Sigmoid colon (tissue), 7 donors: Measurements from ENCODE around the gene LGALS8. TPM values are rescaled to one million over a fixed set of nuclear protein-coding genes. Genes with fewer than 3 reads are reported as not detected.

Experiments used
- DNase-seq: peaks from one replicate; pipeline ENCODE4 v3.0.0-alpha.2; 2019
- H3K27ac ChIP-seq, 4 donors: fragments of 200-600 bp; sonication (generic); one replicate each; pipeline ENCODE4 v1.5.1; 2016 to 2019; ENCODE audit warnings: mild to moderate bottlenecking in 1 of 4
- H3K27me3 ChIP-seq, 3 donors: fragments of 200-600 bp; sonication (generic); one replicate each; pipeline ENCODE4 v1.5.1; 2019; ENCODE audit warnings: mild to moderate bottlenecking in 1 of 3
- H3K36me3 ChIP-seq, 4 donors: fragments of 200-600 bp; sonication (generic); one replicate each; pipeline ENCODE4 v1.5.1; 2016 to 2019
- H3K4me1 ChIP-seq, 4 donors: fragments of 200-600 bp; sonication (generic); one replicate each; pipeline ENCODE4 v1.5.1; 2017 to 2019
- H3K4me3 ChIP-seq, 4 donors: fragments of 200-600 bp; sonication (generic); one replicate each; pipeline ENCODE4 v1.5.1; 2017 to 2019; ENCODE audit warnings: mild to moderate bottlenecking in 2 of 4, moderate library complexity in 1 of 4
- H3K9me3 ChIP-seq, 4 donors: fragments of 200-600 bp in 3 of 4; sonication (generic) in 3 of 4; one replicate each; pipeline versions ENCODE4 v1.5.1 to v1.6.1; 2013 to 2019
- EP300 ChIP-seq, 4 donors: sonication (generic); formaldehyde crosslinking; IDR thresholded peaks; one replicate each; pipeline ENCODE4 v1.6.1; 2017; ENCODE audit warnings: antibody characterized with exemption in 4 of 4
- POLR2A ChIP-seq, 2 donors: fragments of 450-650 bp; IDR thresholded peaks; one replicate each; pipeline ENCODE4 v1.6.1; 2016; ENCODE audit warnings: antibody characterized with exemption in 2 of 2, mild to moderate bottlenecking in 2 of 2, moderate library complexity in 2 of 2
- POLR2AphosphoS5 ChIP-seq, 4 donors: sonication (generic); formaldehyde crosslinking; IDR thresholded peaks; one replicate each; pipeline ENCODE4 v1.6.1; 2017; ENCODE audit warnings: antibody characterized with exemption in 4 of 4
- WGBS, 2 donors: extraction: QIAGEN DNeasy Blood & Tissue Kit; methylation state at CpG; one replicate each; pipeline ENCODE4 v1.1.7; 2013; 5-methylcytosine and 5-hydroxymethylcytosine counted together
- intact Hi-C: fragments of 100-400 bp; cut with DNase I; formaldehyde crosslinking; loops from one replicate; pipeline ENCODE4 v1.15.1; 2023
- polyA plus RNA-seq, 3 donors: library from polyadenylated mRNA; stranded (reverse); fragments of 200-250 nt; gene quantifications; one replicate each; pipeline ENCODE4 v1.2.3, GENCODE V29; 2013
- total RNA-seq, 4 donors: library from RNA; depleted of rRNA; stranded (reverse); fragments of >200 nt; gene quantifications; one replicate each; pipeline ENCODE4 v1.1.0, GENCODE V29; 2016
- TF ChIP-seq, protein P1 (sequence below), 4 experiments: fragments of 450-650 bp in 3 of 4; fragments of 200-600 bp in 1 of 4; IDR thresholded peaks; one replicate each; pipeline ENCODE4 v1.5.1; 2016 to 2019; ENCODE audit warnings: antibody characterized with exemption in 4 of 4, mild to moderate bottlenecking in 3 of 4, moderate library complexity in 2 of 4
- donor health status: healthy with polysubstance abuse.
- donor health status: Bipolar disorder and iron deficiency.
- donor health status: healthy.

The LGALS8 gene
- total and polyA plus RNA-seq, 7 donors, result 11.4 to 86.4 (median 40.3) TPM

DNA sequence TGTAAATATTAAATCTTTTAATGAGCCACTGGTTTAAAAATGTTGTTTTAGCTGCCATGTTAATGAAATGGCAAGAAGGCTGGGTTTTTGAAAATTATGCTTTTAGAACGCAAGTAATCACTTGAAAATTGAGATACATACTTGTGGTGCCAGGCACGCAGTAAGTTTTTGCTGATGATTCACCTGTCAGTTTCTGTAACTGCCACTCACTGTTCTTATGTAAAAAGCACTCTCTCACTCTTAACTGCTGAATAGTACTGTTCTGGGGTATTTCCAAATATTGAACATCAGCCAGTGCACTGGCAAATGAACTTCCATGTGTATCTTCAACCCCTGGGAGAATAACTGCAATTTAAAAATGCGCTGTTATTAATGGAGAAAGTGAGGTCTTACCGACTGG lies 17.9 kb downstream of the LGALS8 start:
- DNase-seq, result no peak
- no peak overlapping the region for H3K4me3 ChIP-seq
- peaks cover 0 to 3% (median 0%) of the 10 kb centered on the region in 4 donors for H3K4me1 ChIP-seq
- no peak overlapping the region for H3K27ac ChIP-seq
- 96 to 97% methylated on average over 4 of the region's 4 CpGs for WGBS, 2 donors
- no peaks in the 10 kb centered on the region for H3K27me3 ChIP-seq
- peaks cover 19 to 96% (median 48%) of the 10 kb centered on the region in 4 donors for H3K36me3 ChIP-seq
- intact Hi-C loops, result no loop called here
- no peaks in the 10 kb centered on the region for H3K9me3 ChIP-seq
- TF ChIP-seq POLR2A (IDR thresholded peaks at IDR 0.05) (no peak), POLR2AphosphoS5 (IDR thresholded peaks at IDR 0.05) (no peak), EP300 (IDR thresholded peaks at IDR 0.05) (no peak)
- TF ChIP-seq, protein P1, sequence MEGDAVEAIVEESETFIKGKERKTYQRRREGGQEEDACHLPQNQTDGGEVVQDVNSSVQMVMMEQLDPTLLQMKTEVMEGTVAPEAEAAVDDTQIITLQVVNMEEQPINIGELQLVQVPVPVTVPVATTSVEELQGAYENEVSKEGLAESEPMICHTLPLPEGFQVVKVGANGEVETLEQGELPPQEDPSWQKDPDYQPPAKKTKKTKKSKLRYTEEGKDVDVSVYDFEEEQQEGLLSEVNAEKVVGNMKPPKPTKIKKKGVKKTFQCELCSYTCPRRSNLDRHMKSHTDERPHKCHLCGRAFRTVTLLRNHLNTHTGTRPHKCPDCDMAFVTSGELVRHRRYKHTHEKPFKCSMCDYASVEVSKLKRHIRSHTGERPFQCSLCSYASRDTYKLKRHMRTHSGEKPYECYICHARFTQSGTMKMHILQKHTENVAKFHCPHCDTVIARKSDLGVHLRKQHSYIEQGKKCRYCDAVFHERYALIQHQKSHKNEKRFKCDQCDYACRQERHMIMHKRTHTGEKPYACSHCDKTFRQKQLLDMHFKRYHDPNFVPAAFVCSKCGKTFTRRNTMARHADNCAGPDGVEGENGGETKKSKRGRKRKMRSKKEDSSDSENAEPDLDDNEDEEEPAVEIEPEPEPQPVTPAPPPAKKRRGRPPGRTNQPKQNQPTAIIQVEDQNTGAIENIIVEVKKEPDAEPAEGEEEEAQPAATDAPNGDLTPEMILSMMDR (IDR thresholded peaks at IDR 0.05), result no peak

DNA sequence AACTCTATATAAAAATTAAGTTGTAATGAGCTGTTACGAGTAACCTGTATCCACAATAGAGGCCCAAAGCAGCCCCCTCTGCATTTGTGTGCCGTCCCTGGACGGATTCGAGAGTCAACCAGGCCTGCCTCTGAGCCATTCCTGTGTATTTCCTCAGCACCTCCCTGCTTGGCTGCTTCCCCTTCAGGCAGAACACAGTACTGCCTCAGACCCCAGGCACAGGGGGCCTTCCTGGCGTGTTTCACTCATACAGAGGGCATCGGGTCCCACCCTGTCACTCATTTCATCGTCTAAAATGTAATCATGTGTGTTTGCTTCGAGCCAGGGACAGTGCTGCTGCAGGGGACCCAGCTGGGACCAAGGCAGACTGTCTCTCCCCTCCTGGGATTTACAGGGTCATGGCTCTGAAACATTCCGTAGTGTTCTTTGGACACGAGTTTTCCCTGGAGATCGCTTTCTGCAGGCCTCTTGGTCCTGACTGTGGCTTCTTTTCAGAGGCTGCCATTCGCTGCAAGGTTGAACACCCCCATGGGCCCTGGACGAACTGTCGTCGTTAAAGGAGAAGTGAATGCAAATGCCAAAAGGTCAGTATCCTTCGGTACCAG lies 19.4 kb downstream of the LGALS8 start:
- peaks cover 19 to 100% (median 51%) of the 10 kb centered on the region in 4 donors for H3K36me3 ChIP-seq
- peaks cover 0 to 3% (median 0%) of the 10 kb centered on the region in 4 donors for H3K4me1 ChIP-seq
- no peak overlapping the region for H3K27ac ChIP-seq
- WGBS, 2 donors, result 88 to 89% methylated on average over 16 of the region's 16 CpGs
- H3K4me3 ChIP-seq, result no peak overlapping the region
- TF ChIP-seq, protein P1 (IDR thresholded peaks at IDR 0.05), result no peak
- TF ChIP-seq EP300 (IDR thresholded peaks at IDR 0.05), result no peak
- no peak for TF ChIP-seq POLR2A (IDR thresholded peaks at IDR 0.05)
- no peak for TF ChIP-seq POLR2AphosphoS5 (IDR thresholded peaks at IDR 0.05)
- intact Hi-C loops, result no loop called here
- H3K27me3 ChIP-seq, result no peaks in the 10 kb centered on the region
- no peaks in the 10 kb centered on the region for H3K9me3 ChIP-seq
- DNase-seq, result no peak

DNA sequence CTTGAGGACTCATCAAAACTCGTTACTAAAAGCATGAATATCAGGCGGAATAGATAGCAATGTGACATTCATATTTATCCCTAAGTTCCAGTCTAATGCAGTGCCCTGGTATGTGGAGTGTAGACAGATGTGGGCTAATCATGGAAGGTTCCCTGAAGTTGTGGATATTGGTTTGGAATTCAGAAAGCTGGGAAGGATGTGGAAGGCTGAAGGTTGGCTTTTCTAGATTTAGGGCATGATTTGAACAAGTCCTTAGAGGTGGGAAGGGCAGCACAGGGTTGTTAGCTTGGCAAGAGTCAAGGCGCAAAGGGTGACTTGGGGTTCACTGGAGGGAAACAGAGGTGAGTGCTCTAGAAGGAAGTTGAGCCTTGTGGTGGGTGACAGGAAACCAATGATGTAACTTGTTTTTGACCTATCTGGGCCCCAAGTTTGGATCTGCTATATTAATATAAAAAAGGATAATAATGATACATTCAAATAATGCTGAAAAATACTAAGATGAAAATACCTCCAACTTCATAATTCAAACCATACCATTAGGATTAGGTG lies 21.9 kb downstream of the LGALS8 start:
- TF ChIP-seq POLR2AphosphoS5 (IDR thresholded peaks at IDR 0.05) (no peak), POLR2A (IDR thresholded peaks at IDR 0.05) (no peak), EP300 (IDR thresholded peaks at IDR 0.05) (no peak)
- TF ChIP-seq, protein P1 (IDR thresholded peaks at IDR 0.05), result no peak
- H3K9me3 ChIP-seq, result no peaks in the 10 kb centered on the region
- peaks cover 26 to 99% (median 46%) of the 10 kb centered on the region in 4 donors for H3K36me3 ChIP-seq
- H3K27me3 ChIP-seq, result no peaks in the 10 kb centered on the region
- peaks cover 0 to 3% (median 0%) of the 10 kb centered on the region in 4 donors for H3K4me1 ChIP-seq
- no peak for DNase-seq
- H3K4me3 ChIP-seq, result no peak overlapping the region
- H3K27ac ChIP-seq, result no peak overlapping the region
- 74 to 75% methylated on average over 3 of the region's 3 CpGs for WGBS, 2 donors
- intact Hi-C loops, result no loop called here

DNA sequence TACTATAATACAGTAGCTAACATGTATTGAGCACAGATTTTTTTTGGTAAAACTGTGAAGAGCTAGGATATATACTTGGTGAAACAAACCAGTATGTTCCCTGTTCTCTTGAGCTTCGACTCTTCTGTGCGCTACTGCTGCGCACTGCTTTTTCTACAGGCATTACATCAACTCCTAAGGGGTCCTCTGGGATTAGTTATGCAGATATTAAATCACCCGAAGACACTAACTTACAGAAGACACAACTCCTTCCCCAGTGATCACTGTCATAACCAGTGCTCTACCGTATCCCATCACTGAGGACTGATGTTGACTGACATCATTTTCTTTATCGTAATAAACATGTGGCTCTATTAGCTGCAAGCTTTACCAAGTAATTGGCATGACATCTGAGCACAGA lies 24.7 kb downstream of the LGALS8 start:
- WGBS, 2 donors, result 85 to 87% methylated on average over 6 of the region's 6 CpGs
- Histone ChIP-seq H3K36me3 (peaks cover 32 to 99% (median 41%) of the 10 kb centered on the region in 4 donors), H3K9me3 (no peaks in the 10 kb centered on the region), H3K4me3 (no peak overlapping the region), H3K4me1 (peaks cover 0 to 3% (median 0%) of the 10 kb centered on the region in 4 donors), H3K27ac (no peak overlapping the region), H3K27me3 (no peaks in the 10 kb centered on the region)
- intact Hi-C loops, result no loop called here
- DNase-seq, result no peak
- TF ChIP-seq, protein P1 (IDR thresholded peaks at IDR 0.05), result no peak
- TF ChIP-seq EP300 (IDR thresholded peaks at IDR 0.05) (no peak), POLR2A (IDR thresholded peaks at IDR 0.05) (no peak), POLR2AphosphoS5 (IDR thresholded peaks at IDR 0.05) (no peak)
